Activated CD8-positive, alpha-beta T cell treated with anti-CD3 and anti-CD28 coated beads for 36 hours (primary cell): ENCODE data around the gene TMEM184B. TPM values are rescaled to one million over a fixed set of nuclear protein-coding genes. Genes with fewer than 3 reads are reported as not detected.

Experiments
- ATAC-seq: fragments of 200-7000 bp; cut with Tn5 transposase; one replicate; pipeline ENCODE4 v1.10.0; 2021; ENCODE audit warnings: mild to moderate bottlenecking, moderate library complexity
- CTCF ChIA-PET: fragments of 350-600 bp; sonication (Branson Sonifier 250); formaldehyde crosslinking; loops from one replicate; lab custom pipeline; 2021; ENCODE audit warnings: antibody characterized with exemption; lab: Charles Lee
- POLR2A ChIA-PET: fragments of 350-600 bp; sonication (Branson Sonifier 250); formaldehyde crosslinking; loops from one replicate; lab custom pipeline; 2021; ENCODE audit warnings: antibody characterized with exemption; lab: Charles Lee
- DNase-seq: peaks from one replicate; pipeline ENCODE4 v3.0.0-alpha.2; 2020
- H3K27ac Mint-ChIP-seq: one replicate; pipeline ENCODE4 v1.8.0; 2021; ENCODE audit warnings: mild to moderate bottlenecking, mixed read lengths
- H3K27me3 Mint-ChIP-seq: one replicate; pipeline ENCODE4 v1.8.0; 2021; ENCODE audit warnings: mixed read lengths
- H3K36me3 Mint-ChIP-seq: one replicate; pipeline ENCODE4 v1.8.0; 2021; ENCODE audit warnings: low read depth, mixed read lengths
- H3K4me1 Mint-ChIP-seq: one replicate; pipeline ENCODE4 v1.8.0; 2021; ENCODE audit warnings: low read depth, mixed read lengths
- H3K4me3 Mint-ChIP-seq: one replicate; pipeline ENCODE4 v1.8.0; 2021; ENCODE audit warnings: mild to moderate bottlenecking, moderate library complexity, mixed read lengths
- H3K9me3 Mint-ChIP-seq: one replicate; pipeline ENCODE4 v1.8.0; 2021; ENCODE audit warnings: mixed read lengths
- intact Hi-C: fragments of 100-400 bp; cut with micrococcal nuclease; formaldehyde crosslinking; loops from one replicate; pipeline ENCODE4 v1.10.0; 2022
- total RNA-seq, 2 experiments: library from RNA; stranded (reverse); gene quantifications; one replicate each; pipeline ENCODE4 v1.2.3, GENCODE V29; 2021
- TF ChIP-seq, protein P1 (sequence below): fragments of 200-600 bp; IDR thresholded peaks from one replicate; pipeline ENCODE4 v1.8.0; 2022; ENCODE audit warnings: antibody characterized with exemption, mild to moderate bottlenecking

The TMEM184B gene
- total RNA-seq, 2 experiments from 2014 or later = 15.7 to 16.8 TPM

DNA sequence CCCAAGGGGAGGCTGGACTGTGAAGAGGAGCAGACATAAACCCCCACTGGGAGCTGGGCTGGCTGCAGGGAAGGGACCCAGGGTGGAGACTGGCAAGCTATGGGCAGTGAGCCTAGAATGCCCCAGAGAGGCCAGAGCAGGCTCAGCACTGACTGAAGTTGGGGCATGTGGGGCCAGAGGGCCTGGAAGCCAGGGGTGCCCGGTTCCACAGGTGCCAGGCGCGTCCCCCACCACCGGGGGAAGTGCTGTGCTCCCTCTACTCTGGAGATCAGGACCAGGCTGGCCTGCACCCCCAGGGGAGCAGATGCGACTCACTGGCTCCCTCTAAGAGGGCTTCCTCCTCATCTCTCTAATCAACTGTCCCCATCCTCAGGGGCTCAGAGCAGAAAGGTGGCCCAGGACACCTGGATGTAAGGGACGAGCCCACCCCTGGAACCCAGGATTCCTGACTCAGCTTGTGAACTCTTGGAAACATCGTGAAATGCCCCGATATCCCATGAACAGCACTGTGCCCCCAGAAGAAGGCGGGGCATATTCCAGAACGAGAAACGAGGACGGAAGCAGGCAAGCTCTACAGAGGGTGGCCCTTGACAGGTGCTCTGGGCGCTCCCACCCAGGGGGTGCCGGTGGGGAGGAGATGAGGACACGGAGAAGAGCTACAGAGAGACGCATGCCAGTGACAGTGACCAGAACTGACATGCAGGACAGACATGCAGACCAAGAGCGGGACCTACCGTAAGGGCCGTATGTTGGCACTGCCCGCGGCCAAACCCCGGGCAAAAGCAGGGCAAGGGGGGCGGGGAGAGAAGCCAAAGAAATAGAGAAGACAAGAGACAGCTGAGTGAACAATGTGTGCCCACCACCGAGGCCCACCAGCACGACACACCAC, 50.7 kb downstream of the TMEM184B start:
- intact Hi-C loops = no loop called here
- H3K36me3 Mint-ChIP-seq = no peaks in the 10 kb centered on the region
- CTCF ChIA-PET = no interaction called here
- ATAC-seq (no peak), DNase-seq (no peak)
- POLR2A ChIA-PET = interaction anchor here (1.3 to 1.7 kb wide), 2 partner anchors 12 to 107 kb away, joined by 3 read pairs; no protein-coding TSS in a partner anchor
- TF ChIP-seq, protein P1, sequence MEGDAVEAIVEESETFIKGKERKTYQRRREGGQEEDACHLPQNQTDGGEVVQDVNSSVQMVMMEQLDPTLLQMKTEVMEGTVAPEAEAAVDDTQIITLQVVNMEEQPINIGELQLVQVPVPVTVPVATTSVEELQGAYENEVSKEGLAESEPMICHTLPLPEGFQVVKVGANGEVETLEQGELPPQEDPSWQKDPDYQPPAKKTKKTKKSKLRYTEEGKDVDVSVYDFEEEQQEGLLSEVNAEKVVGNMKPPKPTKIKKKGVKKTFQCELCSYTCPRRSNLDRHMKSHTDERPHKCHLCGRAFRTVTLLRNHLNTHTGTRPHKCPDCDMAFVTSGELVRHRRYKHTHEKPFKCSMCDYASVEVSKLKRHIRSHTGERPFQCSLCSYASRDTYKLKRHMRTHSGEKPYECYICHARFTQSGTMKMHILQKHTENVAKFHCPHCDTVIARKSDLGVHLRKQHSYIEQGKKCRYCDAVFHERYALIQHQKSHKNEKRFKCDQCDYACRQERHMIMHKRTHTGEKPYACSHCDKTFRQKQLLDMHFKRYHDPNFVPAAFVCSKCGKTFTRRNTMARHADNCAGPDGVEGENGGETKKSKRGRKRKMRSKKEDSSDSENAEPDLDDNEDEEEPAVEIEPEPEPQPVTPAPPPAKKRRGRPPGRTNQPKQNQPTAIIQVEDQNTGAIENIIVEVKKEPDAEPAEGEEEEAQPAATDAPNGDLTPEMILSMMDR = no peak
- no peaks in the 10 kb centered on the region for H3K9me3 Mint-ChIP-seq
- no peak overlapping the region for H3K4me3 Mint-ChIP-seq
- H3K27ac Mint-ChIP-seq = no peak overlapping the region
- H3K4me1 Mint-ChIP-seq = peaks cover 19% of the 10 kb centered on the region
- H3K27me3 Mint-ChIP-seq = no peaks in the 10 kb centered on the region

- H3K9me3 Mint-ChIP-seq = no peaks in the 10 kb centered on the region
- ChIA-PET POLR2A (interaction anchor here (1.3 kb wide), 1 partner anchor 11 kb away, joined by 3 read pairs; no protein-coding TSS in a partner anchor), CTCF (no interaction called here)
- peaks cover under 1% of the 10 kb centered on the region for H3K36me3 Mint-ChIP-seq
- intact Hi-C loops = no loop called here
- no peak overlapping the region for H3K4me3 Mint-ChIP-seq
- DNase-seq (no peak), ATAC-seq (no peak)
- TF ChIP-seq, protein P1 = no peak
- H3K4me1 Mint-ChIP-seq = peaks cover 19% of the 10 kb centered on the region
- H3K27ac Mint-ChIP-seq = no peak overlapping the region
- H3K27me3 Mint-ChIP-seq = no peaks in the 10 kb centered on the region
These were observed 51.4 kb downstream of the TMEM184B start for GRCh38 chr22:38221407-38221806.

GRCh38 chr22:38220653-38221386, 52.0 kb downstream of the TMEM184B start:
- no peak overlapping the region for H3K27ac Mint-ChIP-seq
- no peaks in the 10 kb centered on the region for H3K9me3 Mint-ChIP-seq
- H3K4me1 Mint-ChIP-seq = peaks cover 19% of the 10 kb centered on the region
- TF ChIP-seq, protein P1 = no peak
- no peak overlapping the region for H3K4me3 Mint-ChIP-seq
- intact Hi-C loops = no loop called here
- peaks cover 2% of the 10 kb centered on the region for H3K36me3 Mint-ChIP-seq
- H3K27me3 Mint-ChIP-seq = no peaks in the 10 kb centered on the region
- DNase-seq (no peak), ATAC-seq (no peak)
- ChIA-PET CTCF (no interaction called here), POLR2A (interaction anchor here (1.3 kb wide), 1 partner anchor 11 kb away, joined by 3 read pairs; no protein-coding TSS in a partner anchor)

- ChIA-PET POLR2A (no interaction called here), CTCF (interaction anchor here (1.1 kb wide), 1 partner anchor 18 kb away, joined by 3 read pairs; the partner anchor contains the start of gene MAFF)
- DNase-seq (no peak), ATAC-seq (no peak)
- Mint-ChIP-seq H3K36me3 (peaks cover 6% of the 10 kb centered on the region), H3K27ac (peak overlapping the region; percentile 55), H3K4me1 (peaks cover 19% of the 10 kb centered on the region), H3K4me3 (no peak overlapping the region), H3K9me3 (no peaks in the 10 kb centered on the region), H3K27me3 (no peaks in the 10 kb centered on the region)
- intact Hi-C loops = no loop called here
- TF ChIP-seq, protein P1 = no peak
These were observed 52.6 kb downstream of the TMEM184B start for GRCh38 chr22:38220163-38220562.
